Astrocyte (in vitro differentiated cells and primary cell): Measurements from ENCODE around the gene CA10. TPM values are rescaled to one million over a fixed set of nuclear protein-coding genes. Genes with fewer than 3 reads are reported as not detected.

Experiments used
- DNase-seq: peaks from one replicate; pipeline ENCODE4 v3.0.0-alpha.2; 2010; ENCODE audit warnings: low read depth
- FAIRE-seq: peaks from 2 replicates; lab custom pipeline; 2011; peaks lifted over from hg19 to GRCh38; lab: Jason Lieb, UNC
- H2AFZ ChIP-seq: 2 replicates; pipeline ENCODE4 v1.6.0; 2012; ENCODE audit warnings: low read depth, low read length, inconsistent platforms
- H3K27ac ChIP-seq: 2 replicates; pipeline ENCODE4 v1.5.1; 2011; ENCODE audit warnings: low read depth, low read length, inconsistent platforms
- H3K27me3 ChIP-seq: 2 replicates; pipeline ENCODE4 v1.6.0; 2011; ENCODE audit warnings: low read length, inconsistent platforms; ENCODE audit not compliant: insufficient read depth
- H3K36me3 ChIP-seq: 2 replicates; pipeline ENCODE4 v1.5.1; 2011; ENCODE audit warnings: low read length, inconsistent platforms; ENCODE audit not compliant: insufficient read depth
- H3K4me1 ChIP-seq: 2 replicates; pipeline ENCODE4 v1.5.1; 2011; ENCODE audit warnings: low read length, inconsistent platforms; ENCODE audit not compliant: insufficient read depth
- H3K4me2 ChIP-seq: 2 replicates; pipeline ENCODE4 v1.6.0; 2012; ENCODE audit warnings: low read length, inconsistent platforms
- H3K4me3 ChIP-seq: 2 replicates; pipeline ENCODE4 v1.5.1; 2011; ENCODE audit warnings: low read depth, mild to moderate bottlenecking, low read length, inconsistent platforms; ENCODE audit not compliant: insufficient read depth
- H3K79me2 ChIP-seq: 2 replicates; pipeline ENCODE4 v1.6.0; 2012; ENCODE audit warnings: mild to moderate bottlenecking, low read length, inconsistent platforms; ENCODE audit not compliant: insufficient read depth
- H3K9ac ChIP-seq: 2 replicates; pipeline ENCODE4 v1.6.0; 2012; ENCODE audit warnings: mild to moderate bottlenecking, low read length, inconsistent platforms
- H3K9me3 ChIP-seq: 2 replicates; pipeline ENCODE4 v1.5.1; 2012; ENCODE audit warnings: low read depth, mild to moderate bottlenecking, low read length, inconsistent platforms; ENCODE audit not compliant: insufficient read depth
- H4K20me1 ChIP-seq: 2 replicates; pipeline ENCODE4 v1.6.0; 2012; ENCODE audit warnings: low read length, inconsistent platforms; ENCODE audit not compliant: insufficient read depth
- H3K27ac Mint-ChIP-seq: one replicate; pipeline ENCODE4 v1.8.0; 2021; ENCODE audit warnings: mild to moderate bottlenecking, mixed read lengths; ENCODE audit not compliant: unreplicated experiment
- H3K27me3 Mint-ChIP-seq: one replicate; pipeline ENCODE4 v1.8.0; 2021; ENCODE audit warnings: low read depth, mixed read lengths; ENCODE audit not compliant: unreplicated experiment
- H3K36me3 Mint-ChIP-seq: one replicate; pipeline ENCODE4 v1.8.0; 2021; ENCODE audit warnings: low read depth, mixed read lengths; ENCODE audit not compliant: unreplicated experiment
- H3K4me1 Mint-ChIP-seq: one replicate; pipeline ENCODE4 v1.8.0; 2021; ENCODE audit warnings: low read depth, mixed read lengths; ENCODE audit not compliant: unreplicated experiment
- H3K4me3 Mint-ChIP-seq: one replicate; pipeline ENCODE4 v1.8.0; 2021; ENCODE audit warnings: mild to moderate bottlenecking, moderate library complexity, mixed read lengths; ENCODE audit not compliant: unreplicated experiment
- H3K9me3 Mint-ChIP-seq: one replicate; pipeline ENCODE4 v1.8.0; 2021; ENCODE audit warnings: mild to moderate bottlenecking, mixed read lengths; ENCODE audit not compliant: unreplicated experiment
- EZH2 ChIP-seq: IDR thresholded peaks from 2 replicates; pipeline ENCODE4 v1.6.1; 2012; ENCODE audit warnings: mild to moderate bottlenecking, low read length, inconsistent platforms; ENCODE audit not compliant: insufficient read depth
- total RNA-seq: library from RNA; stranded (reverse); gene quantifications from 2 replicates; pipeline ENCODE4 v1.2.1, GENCODE V29; 2021
- TF ChIP-seq, protein P1 (sequence below): IDR thresholded peaks from 2 replicates; pipeline ENCODE4 v1.5.1; 2011; ENCODE audit warnings: low read depth, mild to moderate bottlenecking, inconsistent platforms, low read length, moderate library complexity; ENCODE audit not compliant: insufficient read depth

Gene CA10
- total RNA-seq, 1 donor from 2014 or later: 0.43 TPM

- Histone ChIP-seq H3K4me3 (no peak overlapping the region), H3K4me2 (no peak overlapping the region), H3K36me3 (no peaks in the 10 kb centered on the region), H3K79me2 (no peaks in the 10 kb centered on the region), H3K9me3 (peaks cover 3% of the 10 kb centered on the region), H3K27ac (no peak overlapping the region), H3K9ac (no peak overlapping the region), H4K20me1 (no peaks in the 10 kb centered on the region), H3K4me1 (no peaks in the 10 kb centered on the region), H3K27me3 (no peaks in the 10 kb centered on the region), H2AFZ (no peak overlapping the region)
- Mint-ChIP-seq H3K9me3 (no peaks in the 10 kb centered on the region), H3K36me3 (no peaks in the 10 kb centered on the region), H3K27ac (no peak overlapping the region), H3K4me3 (no peak overlapping the region), H3K27me3 (peaks cover 8% of the 10 kb centered on the region), H3K4me1 (no peaks in the 10 kb centered on the region)
- DNase-seq: no peak
- no peak for FAIRE-seq
- TF ChIP-seq EZH2: no peak
- TF ChIP-seq, protein P1, sequence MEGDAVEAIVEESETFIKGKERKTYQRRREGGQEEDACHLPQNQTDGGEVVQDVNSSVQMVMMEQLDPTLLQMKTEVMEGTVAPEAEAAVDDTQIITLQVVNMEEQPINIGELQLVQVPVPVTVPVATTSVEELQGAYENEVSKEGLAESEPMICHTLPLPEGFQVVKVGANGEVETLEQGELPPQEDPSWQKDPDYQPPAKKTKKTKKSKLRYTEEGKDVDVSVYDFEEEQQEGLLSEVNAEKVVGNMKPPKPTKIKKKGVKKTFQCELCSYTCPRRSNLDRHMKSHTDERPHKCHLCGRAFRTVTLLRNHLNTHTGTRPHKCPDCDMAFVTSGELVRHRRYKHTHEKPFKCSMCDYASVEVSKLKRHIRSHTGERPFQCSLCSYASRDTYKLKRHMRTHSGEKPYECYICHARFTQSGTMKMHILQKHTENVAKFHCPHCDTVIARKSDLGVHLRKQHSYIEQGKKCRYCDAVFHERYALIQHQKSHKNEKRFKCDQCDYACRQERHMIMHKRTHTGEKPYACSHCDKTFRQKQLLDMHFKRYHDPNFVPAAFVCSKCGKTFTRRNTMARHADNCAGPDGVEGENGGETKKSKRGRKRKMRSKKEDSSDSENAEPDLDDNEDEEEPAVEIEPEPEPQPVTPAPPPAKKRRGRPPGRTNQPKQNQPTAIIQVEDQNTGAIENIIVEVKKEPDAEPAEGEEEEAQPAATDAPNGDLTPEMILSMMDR: no peak
These were observed 418.0 kb downstream of the CA10 start for GRCh38 chr17:51740531-51740930.

DNA sequence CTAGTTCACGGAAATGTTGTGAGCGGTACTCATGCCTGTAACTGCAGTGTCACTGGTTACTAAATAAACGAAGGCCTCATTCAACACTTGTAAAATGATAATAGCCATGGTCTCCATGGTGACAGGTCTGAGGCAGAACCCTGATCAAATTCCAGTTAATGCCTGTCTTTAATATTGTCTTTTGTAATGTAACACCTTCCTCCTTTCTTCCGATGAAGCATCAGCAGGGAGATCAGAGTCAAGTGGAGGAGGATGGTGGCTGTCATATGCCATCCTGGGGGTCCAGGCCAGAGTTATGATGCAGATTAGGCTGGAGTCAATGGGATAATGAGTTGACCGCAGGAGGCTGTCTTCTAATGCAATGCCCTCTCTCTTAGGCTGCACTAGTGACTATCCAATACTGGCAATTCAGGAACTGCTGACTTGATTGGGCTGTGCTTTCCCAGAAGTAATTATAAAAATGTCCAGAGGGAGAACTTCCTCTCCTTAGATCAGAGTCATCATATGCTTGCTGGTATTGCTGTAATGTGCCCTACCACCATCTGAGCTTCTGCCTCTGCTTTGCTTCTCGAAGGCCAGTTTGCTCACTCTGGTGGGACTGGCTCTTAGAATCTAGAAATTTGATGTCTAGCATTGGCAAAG lies 419.1 kb downstream of the CA10 start:
- no peaks in the 10 kb centered on the region for H3K4me1 Mint-ChIP-seq
- H3K27me3 Mint-ChIP-seq: peaks cover 8% of the 10 kb centered on the region
- no peak overlapping the region for H3K27ac Mint-ChIP-seq
- H3K4me1 ChIP-seq: no peaks in the 10 kb centered on the region
- no peak overlapping the region for H3K9ac ChIP-seq
- H3K36me3 ChIP-seq: no peaks in the 10 kb centered on the region
- DNase-seq: no peak
- H3K27ac ChIP-seq: no peak overlapping the region
- TF ChIP-seq, protein P1: no peak
- no peak overlapping the region for H2AFZ ChIP-seq
- no peak for FAIRE-seq
- no peaks in the 10 kb centered on the region for H3K36me3 Mint-ChIP-seq
- no peaks in the 10 kb centered on the region for H4K20me1 ChIP-seq
- H3K4me2 ChIP-seq: no peak overlapping the region
- no peaks in the 10 kb centered on the region for H3K27me3 ChIP-seq
- H3K4me3 Mint-ChIP-seq: no peak overlapping the region
- peaks cover 3% of the 10 kb centered on the region for H3K9me3 ChIP-seq
- no peaks in the 10 kb centered on the region for H3K79me2 ChIP-seq
- no peaks in the 10 kb centered on the region for H3K9me3 Mint-ChIP-seq
- H3K4me3 ChIP-seq: no peak overlapping the region

DNA sequence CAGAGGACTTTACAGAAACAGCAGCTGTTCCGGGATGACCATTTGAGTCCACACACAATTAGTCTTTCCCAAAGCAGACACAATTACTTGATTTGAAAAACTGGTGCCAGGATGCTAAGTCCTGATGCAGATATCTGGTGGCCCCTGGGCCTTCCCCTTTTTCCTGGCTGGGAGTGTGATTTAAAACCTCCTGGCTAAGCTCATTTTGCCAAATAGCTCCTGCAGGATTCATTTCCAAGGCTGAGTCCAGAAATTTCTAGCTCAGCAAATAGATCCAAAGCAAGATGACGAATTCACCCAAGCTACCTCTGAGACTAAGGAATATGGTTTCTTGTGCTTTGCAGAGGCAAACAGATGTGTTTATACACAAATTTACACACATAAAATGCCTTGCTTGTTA lies 422.2 kb downstream of the CA10 start:
- Histone ChIP-seq H3K9me3 (peaks cover 3% of the 10 kb centered on the region), H3K27me3 (no peaks in the 10 kb centered on the region), H4K20me1 (no peaks in the 10 kb centered on the region), H3K4me2 (no peak overlapping the region), H3K4me3 (no peak overlapping the region), H3K36me3 (no peaks in the 10 kb centered on the region), H2AFZ (no peak overlapping the region), H3K9ac (no peak overlapping the region), H3K79me2 (no peaks in the 10 kb centered on the region), H3K4me1 (no peaks in the 10 kb centered on the region), H3K27ac (no peak overlapping the region)
- Mint-ChIP-seq H3K9me3 (no peaks in the 10 kb centered on the region), H3K4me3 (no peak overlapping the region), H3K27me3 (peaks cover 6% of the 10 kb centered on the region), H3K36me3 (no peaks in the 10 kb centered on the region), H3K4me1 (no peaks in the 10 kb centered on the region), H3K27ac (no peak overlapping the region)
- DNase-seq (no peak), FAIRE-seq (no peak)
- TF ChIP-seq, protein P1: no peak
